Panc1 (cell line): ENCODE measurements around the gene DPP7. TPM values are rescaled to one million over a fixed set of nuclear protein-coding genes. Genes with fewer than 3 reads are reported as not detected.

Experiments
- ATAC-seq: fragments of 200-7000 bp; cut with Tn5 transposase; 2 replicates; pipeline ENCODE4 v1.9.1; 2020; ENCODE audit warnings: mild to moderate bottlenecking, moderate library complexity
- BruUV-seq: library from RNA; stranded (reverse); fragments of 400-500 nt; replicated peaks from 2 replicates; lab custom pipeline; 2021; lab: Mats Ljungman, UMichigan
- CTCF ChIA-PET: fragments of 300-600 bp; sonication (Branson Sonifier 250); formaldehyde crosslinking; loops from one replicate; lab custom pipeline; 2022; ENCODE audit warnings: antibody characterized with exemption; lab: Charles Lee
- POLR2A ChIA-PET: fragments of 300-600 bp; sonication (Branson Sonifier 250); formaldehyde crosslinking; loops from one replicate; lab custom pipeline; 2022; ENCODE audit warnings: antibody characterized with exemption; lab: Charles Lee
- DNase-seq: peaks from one replicate; pipeline ENCODE4 v3.0.0-alpha.2; 2010; ENCODE audit warnings: low read depth, low spot score
- H3K27ac ChIP-seq: 2 replicates; pipeline ENCODE4 v1.5.1; 2011; ENCODE audit warnings: mild to moderate bottlenecking, low read length, inconsistent platforms
- H3K27me3 ChIP-seq: fragments of 200-500 bp; sonication (Bioruptor generic); 2 replicates; pipeline ENCODE4 v1.6.0; 2014; ENCODE audit warnings: low read length, inconsistent platforms; ENCODE audit not compliant: control insufficient read depth, insufficient read depth
- H3K36me3 ChIP-seq: fragments of 200-500 bp; sonication (Bioruptor generic); 2 replicates; pipeline ENCODE4 v1.5.1; 2014; ENCODE audit warnings: inconsistent platforms, mild to moderate bottlenecking, low read length, moderate library complexity; ENCODE audit not compliant: control insufficient read depth, insufficient read depth
- H3K4me1 ChIP-seq: 2 replicates; pipeline ENCODE4 v1.5.1; 2011; ENCODE audit warnings: inconsistent platforms, mild to moderate bottlenecking, low read length, moderate library complexity; ENCODE audit not compliant: control insufficient read depth, insufficient read depth
- H3K4me3 ChIP-seq, 2 experiments: 2 replicates each; pipeline ENCODE4 v1.5.1; 2011 to 2012; ENCODE audit warnings: low read depth in 2 of 2, low read length in 2 of 2, mild to moderate bottlenecking in 2 of 2, inconsistent platforms in 1 of 2, moderate library complexity in 1 of 2
- H3K9me3 ChIP-seq: fragments of 200-500 bp; sonication (Bioruptor generic); 2 replicates; pipeline ENCODE4 v1.5.1; 2014; ENCODE audit warnings: low read depth, mild to moderate bottlenecking, inconsistent platforms, low read length, moderate library complexity; ENCODE audit not compliant: control insufficient read depth, insufficient read depth
- POLR2AphosphoS5 ChIP-seq: IDR thresholded peaks from 2 replicates; pipeline ENCODE4 v1.6.1; 2012; ENCODE audit warnings: mild to moderate bottlenecking, low read depth, low read length, moderate library complexity
- SIN3A ChIP-seq: IDR thresholded peaks from 2 replicates; pipeline ENCODE4 v1.6.1; 2012; ENCODE audit warnings: low read depth, mild to moderate bottlenecking, low read length, moderate library complexity, borderline replicate concordance; ENCODE audit not compliant: insufficient read depth
- TCF7L2 ChIP-seq: IDR thresholded peaks from 2 replicates; pipeline ENCODE4 v1.6.1; 2011; ENCODE audit warnings: mild to moderate bottlenecking, low read depth, low read length, inconsistent platforms
- in situ Hi-C: cut with HindIII; loops from 2 replicates; pipeline ENCODE4 v1.10.0; 2016; ENCODE audit warnings: low sequenced_read_pairs, low pct_unique_long_range_greater_than_20kb
- intact Hi-C: fragments of 100-400 bp; cut with micrococcal nuclease; formaldehyde crosslinking; loops from one replicate; pipeline ENCODE4 v1.10.0; 2022; ENCODE audit not compliant: unreplicated experiment
- total RNA-seq: library from RNA; stranded (reverse); gene quantifications from one replicate; pipeline ENCODE4 v1.2.1, GENCODE V29; 2021; ENCODE audit not compliant: unreplicated experiment
- TF ChIP-seq, protein P1 (sequence below), 2 experiments: IDR thresholded peaks; 2 replicates each; pipeline ENCODE4 v1.6.1; 2011 to 2012; ENCODE audit warnings: low read depth in 2 of 2, control low read depth in 1 of 2, low read length in 1 of 2, mild to moderate bottlenecking in 1 of 2, moderate library complexity in 1 of 2; ENCODE audit not compliant: insufficient read depth in 1 of 2
- TF ChIP-seq, protein P2 (sequence below): fragments of 450-650 bp; IDR thresholded peaks from 2 replicates; pipeline ENCODE4 v1.5.1; 2017; ENCODE audit warnings: mild to moderate bottlenecking

DPP7 gene
- total RNA-seq, 1 experiment from 2014 or later: 236 TPM

DNA sequence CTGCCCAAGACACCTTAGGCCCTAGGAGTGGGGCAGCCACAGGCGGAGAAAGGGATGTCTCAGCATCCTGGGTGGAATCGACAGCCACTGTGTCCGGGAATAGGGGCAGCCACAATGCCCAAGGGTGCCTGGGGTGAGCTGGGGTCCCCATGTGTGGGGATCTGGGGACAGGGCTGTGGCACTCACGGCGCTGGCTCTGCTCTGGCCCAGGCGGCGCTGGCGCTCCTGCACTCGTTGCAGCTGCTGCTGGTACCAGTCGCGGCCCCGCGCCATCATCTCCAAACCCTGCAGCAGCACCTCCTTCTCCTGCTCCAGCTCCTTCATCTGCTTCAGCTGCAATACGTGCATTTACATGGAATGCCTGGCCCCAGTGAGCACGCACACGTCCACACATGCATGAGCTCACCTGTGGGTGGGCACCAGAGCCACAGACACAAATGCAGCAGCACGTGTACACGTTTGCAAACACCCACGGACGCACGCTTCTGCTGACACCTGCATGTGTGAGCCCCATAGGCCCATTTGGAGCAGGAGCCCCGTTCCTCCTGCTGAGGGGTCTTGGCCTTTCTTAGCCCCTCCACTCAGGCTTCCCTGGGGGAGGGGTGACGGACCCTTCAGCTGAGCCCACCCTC, 49.1 kb downstream of the DPP7 start:
- Histone ChIP-seq H3K4me1 (peaks cover 2% of the 10 kb centered on the region; the same call in 1 of the 2 replicates), H3K27ac (no peak overlapping the region), H3K4me3 (no peak overlapping the region), H3K36me3 (no peaks in the 10 kb centered on the region; the same call in 1 of the 2 replicates), H3K27me3 (no peaks in the 10 kb centered on the region), H3K9me3 (no peaks in the 10 kb centered on the region)
- no TSS peak for BruUV-seq
- intact Hi-C loops: no loop called here
- ChIA-PET POLR2A (interaction anchor here (0.6 kb wide), 1 partner anchor 87 kb away, joined by 4 read pairs; no protein-coding TSS in a partner anchor), CTCF (no interaction called here)
- TF ChIP-seq, protein P1, sequence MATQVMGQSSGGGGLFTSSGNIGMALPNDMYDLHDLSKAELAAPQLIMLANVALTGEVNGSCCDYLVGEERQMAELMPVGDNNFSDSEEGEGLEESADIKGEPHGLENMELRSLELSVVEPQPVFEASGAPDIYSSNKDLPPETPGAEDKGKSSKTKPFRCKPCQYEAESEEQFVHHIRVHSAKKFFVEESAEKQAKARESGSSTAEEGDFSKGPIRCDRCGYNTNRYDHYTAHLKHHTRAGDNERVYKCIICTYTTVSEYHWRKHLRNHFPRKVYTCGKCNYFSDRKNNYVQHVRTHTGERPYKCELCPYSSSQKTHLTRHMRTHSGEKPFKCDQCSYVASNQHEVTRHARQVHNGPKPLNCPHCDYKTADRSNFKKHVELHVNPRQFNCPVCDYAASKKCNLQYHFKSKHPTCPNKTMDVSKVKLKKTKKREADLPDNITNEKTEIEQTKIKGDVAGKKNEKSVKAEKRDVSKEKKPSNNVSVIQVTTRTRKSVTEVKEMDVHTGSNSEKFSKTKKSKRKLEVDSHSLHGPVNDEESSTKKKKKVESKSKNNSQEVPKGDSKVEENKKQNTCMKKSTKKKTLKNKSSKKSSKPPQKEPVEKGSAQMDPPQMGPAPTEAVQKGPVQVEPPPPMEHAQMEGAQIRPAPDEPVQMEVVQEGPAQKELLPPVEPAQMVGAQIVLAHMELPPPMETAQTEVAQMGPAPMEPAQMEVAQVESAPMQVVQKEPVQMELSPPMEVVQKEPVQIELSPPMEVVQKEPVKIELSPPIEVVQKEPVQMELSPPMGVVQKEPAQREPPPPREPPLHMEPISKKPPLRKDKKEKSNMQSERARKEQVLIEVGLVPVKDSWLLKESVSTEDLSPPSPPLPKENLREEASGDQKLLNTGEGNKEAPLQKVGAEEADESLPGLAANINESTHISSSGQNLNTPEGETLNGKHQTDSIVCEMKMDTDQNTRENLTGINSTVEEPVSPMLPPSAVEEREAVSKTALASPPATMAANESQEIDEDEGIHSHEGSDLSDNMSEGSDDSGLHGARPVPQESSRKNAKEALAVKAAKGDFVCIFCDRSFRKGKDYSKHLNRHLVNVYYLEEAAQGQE (IDR thresholded peaks at IDR 0.05; ENCODE audit: insufficient read depth in 1 of 2, low read depth in 2 of 2, low read length in 1 of 2): no peak
- TF ChIP-seq POLR2AphosphoS5: no peak
- TF ChIP-seq SIN3A: no peak
- in situ Hi-C loops: no loop called here
- ATAC-seq (no peak), DNase-seq (no peak)

DNA sequence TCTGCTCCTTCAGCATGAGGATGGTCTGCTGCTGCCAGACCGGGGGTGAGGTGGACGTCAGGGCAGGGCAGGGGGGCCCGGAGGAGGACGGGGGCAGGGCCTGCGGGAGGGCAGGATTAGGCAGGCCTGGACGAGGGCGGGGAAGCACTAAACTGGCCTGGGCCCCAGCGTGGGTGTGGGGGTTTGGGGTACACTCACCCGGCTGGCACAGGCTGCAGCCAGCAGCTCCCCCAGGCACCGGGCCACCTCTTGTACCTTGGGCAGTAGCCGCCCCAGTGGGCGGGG, 49.7 kb downstream of the DPP7 start:
- no peak overlapping the region for H3K4me3 ChIP-seq
- no peak for TF ChIP-seq POLR2AphosphoS5
- POLR2A ChIA-PET: no interaction called here
- H3K4me1 ChIP-seq: peaks cover 2% of the 10 kb centered on the region; the same call in 1 of the 2 replicates
- H3K27me3 ChIP-seq: no peaks in the 10 kb centered on the region
- no peak for DNase-seq
- H3K36me3 ChIP-seq: no peaks in the 10 kb centered on the region; the same call in 1 of the 2 replicates
- CTCF ChIA-PET: no interaction called here
- no peak overlapping the region for H3K27ac ChIP-seq
- in situ Hi-C loops: no loop called here
- no TSS peak for BruUV-seq
- H3K9me3 ChIP-seq: no peaks in the 10 kb centered on the region
- ATAC-seq: no peak
- intact Hi-C loops: loop anchor here (1.0 kb wide), 1 partner anchor 19 kb away; the partner anchor contains the start of gene NPDC1

DNA sequence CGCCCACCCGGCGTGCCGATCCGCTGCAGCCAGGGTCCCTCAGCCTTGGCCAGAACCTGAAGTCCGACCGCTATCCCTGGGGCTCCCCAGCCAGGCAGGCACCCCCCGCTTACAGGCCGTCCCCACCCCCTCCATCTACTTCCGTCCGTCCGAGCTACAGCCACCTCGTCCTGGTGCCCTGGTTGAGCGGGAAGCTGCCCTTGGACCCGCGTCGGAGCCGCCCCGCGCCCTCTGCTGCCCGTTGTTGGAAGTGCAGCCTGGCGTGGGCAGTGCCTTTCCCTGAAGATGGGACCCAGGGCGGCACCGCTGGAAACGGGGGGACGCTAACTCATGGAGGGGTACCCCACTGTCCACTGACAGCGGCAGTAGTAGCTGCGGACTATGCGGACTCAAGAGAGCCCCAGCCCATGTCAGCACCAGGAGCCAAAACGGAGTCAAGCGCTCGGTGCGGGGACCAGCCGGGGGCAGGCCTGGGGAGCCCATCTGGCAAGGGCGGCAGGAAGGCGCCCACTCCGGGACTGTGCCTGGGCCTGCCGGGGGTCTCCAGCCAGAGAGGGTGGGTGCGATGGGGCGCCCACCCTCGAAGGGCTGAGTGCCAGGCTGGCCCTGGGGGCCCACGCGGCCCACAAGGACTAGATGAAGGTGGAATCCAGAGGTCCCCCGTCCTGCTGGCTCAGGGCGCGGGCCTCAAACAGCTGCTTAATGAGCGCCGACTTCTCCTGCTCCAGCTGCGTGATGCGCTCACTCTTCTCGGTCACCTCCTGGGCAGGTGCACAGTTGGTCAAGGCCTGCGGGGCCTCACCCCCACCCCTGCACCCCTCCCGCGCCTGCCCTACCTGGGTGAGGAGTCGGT, 50.3 kb downstream of the DPP7 start:
- ChIA-PET CTCF (interaction anchor here (0.7 to 1.4 kb wide), 4 partner anchors 15 to 65 kb away, joined by 3 to 11 read pairs (median 3); partner anchors contain the start of gene NPDC1), POLR2A (interaction anchor here (0.6 kb wide), 1 partner anchor 127 kb away, joined by 5 read pairs; no protein-coding TSS in a partner anchor)
- no peak for DNase-seq
- Histone ChIP-seq H3K27me3 (no peaks in the 10 kb centered on the region), H3K4me1 (peaks cover 2% of the 10 kb centered on the region; the same call in 1 of the 2 replicates), H3K9me3 (no peaks in the 10 kb centered on the region), H3K36me3 (no peaks in the 10 kb centered on the region), H3K27ac (no peak overlapping the region), H3K4me3 (no peak overlapping the region)
- no TSS peak for BruUV-seq
- ATAC-seq: peak; percentile 73
- in situ Hi-C loops (no loop called here), intact Hi-C loops (loop anchor here (1.0 kb wide), 1 partner anchor 18 kb away; the partner anchor contains the start of gene NPDC1)
- no peak for TF ChIP-seq SIN3A
- TF ChIP-seq, protein P1 (IDR thresholded peaks at IDR 0.05; ENCODE audit: insufficient read depth in 1 of 2, low read depth in 2 of 2, low read length in 1 of 2): peak in 1 of 2 experiments; percentile 78; a peak in 1 of 4 replicates
- TF ChIP-seq POLR2AphosphoS5: no peak
- TF ChIP-seq, protein P2, sequence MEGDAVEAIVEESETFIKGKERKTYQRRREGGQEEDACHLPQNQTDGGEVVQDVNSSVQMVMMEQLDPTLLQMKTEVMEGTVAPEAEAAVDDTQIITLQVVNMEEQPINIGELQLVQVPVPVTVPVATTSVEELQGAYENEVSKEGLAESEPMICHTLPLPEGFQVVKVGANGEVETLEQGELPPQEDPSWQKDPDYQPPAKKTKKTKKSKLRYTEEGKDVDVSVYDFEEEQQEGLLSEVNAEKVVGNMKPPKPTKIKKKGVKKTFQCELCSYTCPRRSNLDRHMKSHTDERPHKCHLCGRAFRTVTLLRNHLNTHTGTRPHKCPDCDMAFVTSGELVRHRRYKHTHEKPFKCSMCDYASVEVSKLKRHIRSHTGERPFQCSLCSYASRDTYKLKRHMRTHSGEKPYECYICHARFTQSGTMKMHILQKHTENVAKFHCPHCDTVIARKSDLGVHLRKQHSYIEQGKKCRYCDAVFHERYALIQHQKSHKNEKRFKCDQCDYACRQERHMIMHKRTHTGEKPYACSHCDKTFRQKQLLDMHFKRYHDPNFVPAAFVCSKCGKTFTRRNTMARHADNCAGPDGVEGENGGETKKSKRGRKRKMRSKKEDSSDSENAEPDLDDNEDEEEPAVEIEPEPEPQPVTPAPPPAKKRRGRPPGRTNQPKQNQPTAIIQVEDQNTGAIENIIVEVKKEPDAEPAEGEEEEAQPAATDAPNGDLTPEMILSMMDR: peak; percentile 93
- no peak for TF ChIP-seq TCF7L2
